ENCODE data around the gene PIGS. TPM values are rescaled to one million over a fixed set of nuclear protein-coding genes. Genes with fewer than 3 reads are reported as not detected.

PIGS gene
- total and polyA plus RNA-seq, 2 donors (not counting 1 experiment from before 2014, with no cell fraction given) = 44.1 to 55.1 TPM

GRCh38 chr17:28615260-28615940, 44.1 kb upstream of the PIGS start:
- ChIA-PET CTCF (interaction anchor here (0.8 to 15.2 kb wide), 6 partner anchors 16 to 296 kb away, joined by 3 to 220 read pairs (median 3); no protein-coding TSS in a partner anchor), POLR2A (no interaction called here)
- H3K27ac Mint-ChIP-seq = no peak overlapping the region
- intact Hi-C loops (cut with micrococcal nuclease) = no loop called here
- Histone ChIP-seq H3K27me3 (replicated peaks in 1 of 4; ENCODE audit: control extremely low read depth in 1 of 4, control insufficient read depth in 3 of 4, insufficient read depth in 4 of 4, low read length in 3 of 4) (no peaks in the 10 kb centered on the region), H2AFZ (ENCODE audit: insufficient read depth, low read depth, low read length, poor library complexity, severe bottlenecking) (no peak overlapping the region), H3K9me3 (ENCODE audit: control extremely low read depth in 1 of 3, control insufficient read depth in 2 of 3, insufficient read depth in 1 of 3, low read length in 2 of 3) (no peaks in the 10 kb centered on the region), H3K4me3 (ENCODE audit: control extremely low read depth in 1 of 5, extremely low read depth in 1 of 5, insufficient read depth in 1 of 5, low read depth in 2 of 5, low read length in 4 of 5) (no peak overlapping the region), H3K9ac (ENCODE audit: low read length) (no peak overlapping the region), H3K27ac (ENCODE audit: low read length in 2 of 2) (peak overlapping the region in 1 of 2 donors; percentile 26), H3K4me1 (ENCODE audit: control insufficient read depth in 2 of 2, insufficient read depth in 2 of 2, low read length in 2 of 2) (peaks cover 22 to 33% of the 10 kb centered on the region in 2 donors), H4K20me1 (ENCODE audit: control insufficient read depth, insufficient read depth, low read length, poor library complexity, severe bottlenecking) (no peaks in the 10 kb centered on the region), H3K4me2 (replicated peaks; ENCODE audit: low read depth, low read length, poor library complexity, severe bottlenecking) (no peak overlapping the region), H3K36me3 (replicated peaks in 1 of 2; ENCODE audit: control extremely low read depth in 1 of 2, control insufficient read depth in 1 of 2, extremely low read depth in 1 of 2, insufficient read depth in 2 of 2, low read length in 1 of 2) (peaks cover 9 to 76% of the 10 kb centered on the region in 2 experiments), H3K79me2 (ENCODE audit: control insufficient read depth, insufficient read depth, low read length) (no peaks in the 10 kb centered on the region)
- DNase-seq = no peak
- 100% methylated on average over 2 of the region's 4 CpGs for WGBS (ENCODE audit: insufficient coverage)
- H3K9me3 Mint-ChIP-seq (ENCODE audit: insufficient read depth) = no peaks in the 10 kb centered on the region
- TF ChIP-seq CTCF (IDR thresholded peaks at IDR 0.05) (no peak), EZH2 (IDR thresholded peaks at IDR 0.05; ENCODE audit: borderline replicate concordance, insufficient read depth, low read depth, low read length, poor library complexity, severe bottlenecking) (no peak)
- peak; percentile 17 for ATAC-seq (ENCODE audit: low read depth)
- H3K27me3 Mint-ChIP-seq = no peaks in the 10 kb centered on the region
- peaks cover 38% of the 10 kb centered on the region for H3K4me1 Mint-ChIP-seq
- no peak overlapping the region for H3K4me3 Mint-ChIP-seq

- Histone ChIP-seq H3K9ac (ENCODE audit: low read length) (no peak within 1 kb of the TSS), H3K4me3 (ENCODE audit: control extremely low read depth in 1 of 5, extremely low read depth in 1 of 5, insufficient read depth in 1 of 5, low read depth in 2 of 5, low read length in 4 of 5) (no peak within 1 kb of the TSS), H3K4me1 (ENCODE audit: control insufficient read depth in 2 of 2, insufficient read depth in 2 of 2, low read length in 2 of 2) (peaks cover 22 to 33% of the 10 kb centered on the region in 2 donors), H3K4me2 (replicated peaks; ENCODE audit: low read depth, low read length, poor library complexity, severe bottlenecking) (peak within 1 kb of the TSS; percentile 16), H2AFZ (ENCODE audit: insufficient read depth, low read depth, low read length, poor library complexity, severe bottlenecking) (no peak within 1 kb of the TSS), H3K9me3 (ENCODE audit: control extremely low read depth in 1 of 3, control insufficient read depth in 2 of 3, insufficient read depth in 1 of 3, low read length in 2 of 3) (no peaks in the 10 kb centered on the region), H3K79me2 (ENCODE audit: control insufficient read depth, insufficient read depth, low read length) (no peaks in the 10 kb centered on the region), H3K27me3 (replicated peaks in 1 of 4; ENCODE audit: control extremely low read depth in 1 of 4, control insufficient read depth in 3 of 4, insufficient read depth in 4 of 4, low read length in 3 of 4) (no peaks in the 10 kb centered on the region), H4K20me1 (ENCODE audit: control insufficient read depth, insufficient read depth, low read length, poor library complexity, severe bottlenecking) (no peaks in the 10 kb centered on the region), H3K36me3 (replicated peaks in 1 of 2; ENCODE audit: control extremely low read depth in 1 of 2, control insufficient read depth in 1 of 2, extremely low read depth in 1 of 2, insufficient read depth in 2 of 2, low read length in 1 of 2) (peaks cover 8 to 69% of the 10 kb centered on the region in 2 experiments), H3K27ac (ENCODE audit: low read length in 2 of 2) (peak within 1 kb of the TSS in 1 of 2 donors; percentile 46)
- DNase-seq = no peak
- ATAC-seq (ENCODE audit: low read depth) = no peak
- Mint-ChIP-seq H3K27me3 (no peaks in the 10 kb centered on the region), H3K9me3 (ENCODE audit: insufficient read depth) (no peaks in the 10 kb centered on the region), H3K4me3 (no peak within 1 kb of the TSS), H3K27ac (peak within 1 kb of the TSS; percentile 32), H3K4me1 (peaks cover 38% of the 10 kb centered on the region)
- 14% methylated on average over 1 of the region's 5 CpGs for WGBS (ENCODE audit: insufficient coverage)
- ChIA-PET POLR2A (no interaction called here), CTCF (interaction anchor here (0.6 to 15.2 kb wide), 6 partner anchors 35 to 117 kb away, joined by 3 to 220 read pairs (median 8); partner anchors contain the start of gene UNC119)
- intact Hi-C loops (cut with micrococcal nuclease) = no loop called here
- TF ChIP-seq CTCF (IDR thresholded peaks at IDR 0.05) = no peak
- TF ChIP-seq EZH2 (IDR thresholded peaks at IDR 0.05; ENCODE audit: borderline replicate concordance, insufficient read depth, low read depth, low read length, poor library complexity, severe bottlenecking) = no peak
Observed at GRCh38 chr17:28613931-28614381, 42.6 kb upstream of the PIGS start, which contains the start of gene RSKR. Gene RSKR (minus strand): TSS chr17:28614185. CDS start chr17:28614161, 24 bp downstream.
